ENCODE data around the gene NFIB.

Gene NFIB

DNA sequence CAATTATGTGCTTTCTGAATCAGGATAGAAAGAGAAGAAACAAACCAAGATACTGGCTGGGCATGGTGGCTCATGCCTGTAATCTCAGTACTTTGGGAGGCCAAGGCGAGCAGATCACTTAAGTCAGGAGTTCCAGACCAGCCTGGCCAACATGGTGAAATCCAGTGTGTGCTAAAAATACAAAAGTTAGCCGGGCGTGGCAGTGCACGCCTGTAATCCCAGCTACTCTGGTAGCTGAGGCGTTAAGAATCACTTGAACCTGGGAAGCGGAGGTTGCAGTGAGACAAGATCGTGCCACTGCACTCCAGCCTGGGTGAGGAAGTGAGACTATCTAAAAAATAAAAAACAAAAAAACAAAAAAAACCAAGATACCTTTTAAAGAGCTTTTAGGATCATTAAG is 214.2 kb downstream of the NFIB start:
- DNase-seq (ENCODE audit: low spot score): no peak

DNA sequence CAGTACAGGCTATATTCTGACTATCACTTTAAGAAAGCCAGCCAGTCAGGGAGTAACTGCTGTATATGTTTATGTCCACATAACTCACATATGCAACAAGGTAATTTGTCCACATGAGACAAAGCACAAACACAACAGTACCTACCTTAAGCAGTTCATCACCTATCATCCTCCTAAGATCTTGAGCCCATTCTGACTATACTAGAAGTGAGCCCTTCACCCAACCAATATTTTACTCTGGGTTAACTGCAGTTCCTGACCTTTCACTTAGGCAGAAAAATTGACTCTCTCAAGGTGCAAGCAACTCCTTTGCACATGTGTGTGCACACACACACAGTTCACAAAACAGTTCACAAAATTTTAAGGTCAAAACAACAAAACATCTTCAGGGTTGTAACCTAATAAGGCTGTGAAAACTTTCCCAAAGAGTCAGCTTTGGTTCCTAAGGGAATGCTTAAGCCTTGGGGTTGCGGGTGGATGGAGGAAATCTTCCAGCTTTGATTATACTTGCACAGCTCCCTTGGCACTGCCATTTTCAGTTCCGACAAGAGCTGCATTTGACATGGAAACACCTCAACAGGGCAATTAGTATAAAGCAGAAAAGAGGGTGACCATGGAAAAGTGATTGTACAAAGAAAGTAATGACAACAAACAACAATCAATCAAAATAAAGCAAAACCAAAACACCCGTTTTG is 215.3 kb downstream of the NFIB start:
- no peak for DNase-seq (ENCODE audit: low spot score)

DNA sequence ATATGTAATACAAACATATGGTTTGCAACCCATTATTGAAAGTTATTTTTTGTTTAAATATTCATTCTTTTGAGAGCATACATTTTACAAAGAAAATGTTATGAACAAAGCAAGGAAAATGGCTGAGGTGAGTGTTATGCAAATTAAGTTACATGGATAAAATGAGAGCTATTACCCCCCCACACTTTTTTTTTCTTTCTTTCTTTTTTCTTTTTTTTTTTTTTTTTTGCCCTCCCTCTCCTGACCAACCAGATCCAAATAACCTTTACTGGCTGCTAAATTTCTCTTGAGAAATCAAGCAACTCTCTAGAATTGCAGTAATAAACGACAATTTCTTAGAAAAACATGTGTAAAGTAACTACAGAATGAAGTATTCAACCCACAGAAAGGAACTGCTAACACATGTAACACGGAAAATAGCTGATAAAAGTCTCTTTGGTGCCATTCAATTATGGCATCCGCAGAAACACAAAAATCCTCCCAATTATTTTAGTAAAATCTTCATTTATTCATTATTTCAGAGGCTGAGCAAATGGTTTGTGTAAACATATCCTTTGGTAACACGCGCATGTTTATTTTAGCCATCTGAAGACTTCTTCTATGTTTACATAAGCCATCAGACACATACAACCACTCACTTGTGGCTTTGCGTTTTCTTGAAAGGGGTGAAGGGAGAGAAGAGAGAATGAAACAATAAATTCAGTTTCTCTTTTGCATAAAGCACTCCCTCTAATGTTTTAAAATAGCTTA is 216.1 kb downstream of the NFIB start:
- no peak for DNase-seq (ENCODE audit: low spot score)

DNA sequence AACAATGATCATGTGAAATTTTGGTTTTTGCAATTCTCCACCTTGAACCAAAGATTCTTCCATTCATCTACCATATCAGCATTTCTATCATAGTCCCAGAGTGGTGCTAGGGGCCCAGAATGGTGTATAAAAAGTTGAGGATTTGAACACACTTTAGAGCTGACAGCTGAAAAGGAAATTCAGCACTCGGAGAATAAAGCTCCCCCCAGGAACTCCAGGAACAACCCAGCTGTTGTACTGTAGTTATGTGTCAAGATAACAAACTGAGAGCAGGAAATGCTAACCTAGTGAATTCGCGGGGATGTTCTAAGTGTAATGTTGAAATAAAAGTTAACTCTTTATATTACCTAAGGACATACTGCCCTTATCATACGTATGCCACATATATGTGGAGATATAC is 216.7 kb downstream of the NFIB start:
- no peak for DNase-seq (ENCODE audit: low spot score)

DNA sequence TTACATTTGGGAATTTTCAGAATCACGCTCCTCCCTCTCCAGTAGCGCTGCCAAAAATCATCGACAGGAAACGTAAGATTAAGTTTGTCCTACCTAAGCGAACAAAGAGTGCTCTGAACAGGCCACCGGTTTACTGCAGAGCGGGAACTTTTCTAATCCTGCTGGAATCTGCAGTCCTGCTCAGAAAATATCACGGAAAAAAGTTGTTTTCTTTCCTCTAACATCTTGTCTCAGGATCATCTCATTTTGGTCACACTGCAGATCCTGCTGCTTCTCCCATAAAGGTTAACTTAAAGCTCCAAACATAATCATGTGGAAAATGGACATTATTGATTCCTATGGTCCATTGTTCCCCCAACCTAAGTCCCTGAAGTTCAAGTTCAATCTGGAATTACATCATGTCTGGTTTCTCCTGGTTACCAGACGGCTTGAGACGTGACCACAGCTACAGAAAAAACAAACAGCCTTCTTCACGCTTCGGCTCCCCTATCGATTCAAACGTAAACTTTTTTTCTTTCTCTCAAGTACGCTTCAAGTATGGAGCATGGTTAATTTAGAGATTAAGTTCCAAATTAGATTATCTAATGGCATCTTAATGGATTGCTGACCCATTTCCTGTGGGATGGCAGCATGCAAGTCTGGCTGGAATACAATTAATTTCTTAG is 217.6 kb downstream of the NFIB start:
- DNase-seq (ENCODE audit: low spot score): no peak

DNA sequence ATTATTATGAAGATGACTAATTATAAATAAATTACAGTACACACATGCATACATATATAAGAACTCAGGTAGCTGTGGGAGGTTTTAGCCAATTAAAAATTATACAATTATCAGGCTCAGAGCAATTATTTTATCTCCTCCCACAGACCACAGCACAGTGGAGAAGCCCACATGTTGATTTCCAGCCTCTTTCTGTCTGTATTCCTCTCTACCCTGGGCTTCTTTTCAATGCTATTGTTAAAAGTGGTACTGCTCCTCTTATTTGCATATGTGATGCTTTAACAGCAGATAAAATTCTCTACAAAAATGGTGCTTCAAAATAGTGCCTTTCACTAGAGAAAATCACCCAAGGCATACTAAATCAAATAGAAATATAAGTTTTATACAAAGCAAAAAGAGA is 218.7 kb downstream of the NFIB start:
- no peak for DNase-seq (ENCODE audit: low spot score)

DNA sequence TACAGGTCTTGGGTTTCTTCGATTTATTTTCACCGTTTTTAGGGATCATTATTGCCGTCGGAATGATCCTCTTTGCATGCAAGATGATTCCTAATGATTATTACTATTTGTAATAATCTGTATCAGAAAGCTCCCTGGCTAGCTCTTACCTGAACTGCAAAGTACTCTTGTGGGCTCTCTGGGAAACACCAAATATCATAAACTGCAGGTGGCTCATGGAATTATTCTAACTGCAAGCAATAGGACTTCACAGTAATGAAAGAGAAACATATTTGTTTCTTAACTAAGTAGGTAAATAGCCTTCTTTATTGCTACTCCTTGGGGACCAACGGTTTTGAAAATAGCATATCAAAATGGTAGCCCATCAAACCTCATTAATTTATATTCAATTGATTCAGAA is 219.4 kb downstream of the NFIB start:
- no peak for DNase-seq (ENCODE audit: low spot score)

DNA sequence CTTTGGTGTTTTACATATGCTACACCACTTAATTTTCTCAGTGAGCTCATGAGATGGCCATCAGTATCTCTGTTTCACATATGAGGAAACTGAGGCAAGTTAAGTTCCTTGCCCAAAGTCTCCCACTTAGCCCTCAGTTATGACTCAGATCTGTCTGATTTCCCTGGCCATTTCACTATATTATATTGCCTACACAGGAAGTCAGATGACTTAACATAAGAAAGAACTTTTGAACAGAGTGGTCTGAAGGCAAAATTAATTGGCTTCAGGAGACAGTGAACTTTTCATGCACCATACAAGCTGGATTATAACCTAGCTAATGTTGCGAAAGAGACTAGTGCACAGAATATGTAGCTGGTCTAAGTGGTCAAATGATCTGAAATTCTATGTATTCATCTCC is 221.6 kb downstream of the NFIB start:
- no peak for DNase-seq (ENCODE audit: low spot score)

DNA sequence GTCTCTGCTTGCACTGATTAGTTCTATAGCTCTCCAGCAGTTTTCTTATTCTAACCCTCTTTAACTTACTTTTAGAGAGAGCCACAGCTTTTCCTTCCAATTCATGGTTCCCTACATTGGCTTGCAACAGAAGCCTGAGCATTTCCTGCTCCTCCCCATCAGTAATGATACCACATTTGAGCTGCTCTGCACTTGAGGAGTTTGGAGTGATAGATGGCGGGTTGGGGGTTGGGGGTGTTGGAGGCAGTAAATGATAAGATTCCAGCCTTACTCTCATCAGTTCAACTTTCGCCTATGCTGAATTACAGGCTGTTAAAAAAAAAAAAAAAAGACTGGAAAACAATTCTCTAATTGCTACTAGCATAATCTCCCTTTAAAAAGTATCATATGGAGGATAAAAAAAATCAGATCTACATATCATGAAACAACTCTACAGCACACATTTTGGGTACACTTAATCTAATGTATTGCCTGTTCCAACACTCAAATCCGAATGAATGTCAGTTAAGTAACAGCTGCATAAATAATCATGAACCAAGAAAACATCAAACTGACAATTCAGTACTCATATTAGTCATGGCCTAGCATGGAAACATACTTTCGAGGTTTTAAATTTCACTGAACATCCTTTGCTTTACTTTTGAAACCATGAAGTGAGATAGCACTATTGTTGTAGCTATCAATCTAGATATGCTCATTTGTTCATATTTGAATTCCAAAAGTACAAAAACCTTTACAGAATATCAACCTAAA is 224.7 kb downstream of the NFIB start:
- DNase-seq (ENCODE audit: low spot score): no peak

DNA sequence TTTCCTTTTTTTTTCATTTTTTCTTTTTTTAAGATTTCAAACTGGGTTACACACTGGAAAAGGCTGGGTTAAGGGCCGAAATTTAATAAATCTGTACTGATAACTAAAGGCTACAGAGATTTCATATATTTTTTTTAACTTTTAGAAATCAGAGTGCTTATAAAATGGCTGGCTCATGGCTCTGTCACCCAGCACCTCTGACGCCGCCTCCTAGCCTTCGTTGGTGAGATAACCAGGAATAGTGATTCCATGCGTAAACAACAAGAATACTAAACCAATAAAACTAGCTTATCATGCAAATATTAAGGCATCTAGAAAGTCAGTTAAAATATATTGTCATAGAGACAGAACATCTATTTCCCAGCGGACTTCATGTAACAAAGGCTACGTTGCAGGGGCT is 226.4 kb downstream of the NFIB start:
- no peak for DNase-seq (ENCODE audit: low spot score)

DNA sequence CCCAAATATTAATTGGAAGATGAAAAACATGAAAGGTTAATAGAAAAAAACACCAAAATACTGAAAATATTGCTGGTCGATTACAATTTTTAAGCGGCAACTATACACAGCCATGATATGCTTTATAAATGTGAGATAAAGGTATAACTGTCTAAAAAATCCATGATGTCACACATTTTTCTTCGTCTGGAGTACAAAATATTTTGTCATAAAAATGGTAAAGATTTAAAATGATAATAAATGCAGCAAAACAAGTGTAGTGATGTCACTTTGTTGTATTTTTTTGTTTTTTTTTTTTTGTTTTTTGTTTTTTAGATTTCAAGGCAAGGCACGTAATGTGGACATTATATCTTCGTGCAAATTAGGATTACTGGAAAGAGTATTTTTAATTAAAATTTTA is 227.4 kb downstream of the NFIB start:
- no peak for DNase-seq (ENCODE audit: low spot score)

DNA sequence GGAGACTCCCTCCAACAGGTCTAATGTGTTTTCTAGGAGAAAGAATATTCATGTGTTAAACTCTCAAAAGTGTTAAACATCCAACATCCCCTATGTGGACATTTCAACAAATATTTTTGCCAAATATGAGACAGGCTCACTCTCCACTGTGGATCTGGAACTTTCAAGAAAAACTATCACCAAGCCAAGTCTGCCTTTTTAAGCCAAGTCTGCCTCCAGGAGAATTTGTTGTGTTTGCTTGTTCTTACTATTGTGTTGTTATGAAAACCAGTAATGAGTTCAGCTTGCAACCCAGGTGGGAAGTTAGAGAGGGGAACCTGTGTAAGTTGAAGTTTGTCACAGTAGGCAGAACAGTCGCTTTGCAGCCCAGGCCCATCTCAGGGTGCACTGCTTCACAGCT is 228.1 kb downstream of the NFIB start:
- DNase-seq (ENCODE audit: low spot score): no peak

DNA sequence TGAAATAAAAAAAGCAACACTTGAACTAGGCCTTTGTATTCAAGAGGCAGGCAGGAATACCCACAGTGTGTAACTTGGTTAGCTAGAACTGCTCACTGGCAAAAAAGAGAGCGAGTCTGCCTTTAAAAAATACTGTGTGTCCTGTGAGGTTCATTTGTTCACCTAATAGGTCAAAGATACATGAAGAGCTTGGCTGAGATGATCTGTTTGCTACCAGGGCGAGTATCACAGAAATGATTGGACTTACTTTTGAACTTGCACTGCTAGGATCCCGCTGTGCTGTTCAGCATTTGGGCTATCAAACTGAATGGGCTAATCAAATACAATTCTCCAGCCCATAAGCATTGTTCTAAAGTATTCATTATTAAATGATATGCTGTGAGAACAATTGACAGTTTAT is 229.1 kb downstream of the NFIB start:
- no peak for DNase-seq (ENCODE audit: low spot score)

DNA sequence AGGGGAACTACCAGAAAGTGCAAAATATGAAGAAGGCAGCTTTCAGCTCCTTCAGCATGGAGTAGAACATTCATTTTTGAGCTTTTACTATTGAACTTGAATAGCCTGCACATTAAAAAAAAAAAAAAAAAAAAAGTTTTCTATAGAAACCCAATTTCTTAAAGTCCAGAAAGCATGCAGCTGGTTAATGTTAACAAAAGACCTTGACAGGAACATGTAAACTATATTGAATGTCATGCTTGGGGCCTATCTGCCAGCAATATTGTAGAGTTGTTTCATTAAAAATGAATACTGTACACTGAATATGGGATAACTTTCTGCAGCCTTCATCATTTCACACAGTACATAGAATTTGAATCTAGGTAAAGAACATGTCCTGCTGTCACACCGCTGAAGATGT is 230.6 kb downstream of the NFIB start:
- no peak for DNase-seq (ENCODE audit: low spot score)

DNA sequence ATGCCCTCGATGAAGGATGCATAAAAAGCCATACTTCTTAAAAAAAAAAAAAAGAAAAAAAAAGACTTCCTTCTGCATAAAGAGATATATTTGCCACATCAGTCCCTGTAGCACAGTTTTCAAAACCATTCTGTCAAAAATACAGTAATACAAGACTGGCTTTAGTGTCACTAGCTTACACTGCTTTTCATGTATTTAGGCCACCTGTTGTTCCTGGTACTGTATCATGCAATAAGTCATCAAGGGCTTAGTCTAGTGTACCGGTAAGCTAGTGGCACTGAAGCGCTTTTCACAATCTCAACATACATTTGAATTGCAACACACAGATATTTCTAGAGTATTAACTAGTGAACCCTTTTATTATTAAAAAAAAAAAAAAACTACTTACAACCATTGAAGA is 231.2 kb downstream of the NFIB start:
- DNase-seq (ENCODE audit: low spot score): no peak

DNA sequence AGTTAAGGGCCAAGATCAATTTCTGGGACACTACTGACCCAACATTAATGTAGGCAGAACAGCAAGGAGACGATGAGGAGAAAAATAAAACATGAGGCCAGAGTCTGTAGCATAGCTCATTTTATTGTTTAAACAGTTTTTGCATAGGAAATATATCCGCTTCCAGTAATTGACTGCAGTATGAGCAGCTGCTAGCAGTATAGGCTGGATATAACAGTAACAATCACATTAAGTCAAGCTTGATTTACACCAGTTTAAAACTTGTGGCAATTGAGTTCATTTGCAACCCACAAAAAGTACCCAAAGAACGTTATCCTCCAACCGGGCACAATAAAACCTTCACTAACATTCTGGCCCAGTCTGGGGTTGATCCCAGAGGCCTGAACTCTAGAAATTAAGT is 232.2 kb downstream of the NFIB start:
- DNase-seq (ENCODE audit: low spot score): no peak

DNA sequence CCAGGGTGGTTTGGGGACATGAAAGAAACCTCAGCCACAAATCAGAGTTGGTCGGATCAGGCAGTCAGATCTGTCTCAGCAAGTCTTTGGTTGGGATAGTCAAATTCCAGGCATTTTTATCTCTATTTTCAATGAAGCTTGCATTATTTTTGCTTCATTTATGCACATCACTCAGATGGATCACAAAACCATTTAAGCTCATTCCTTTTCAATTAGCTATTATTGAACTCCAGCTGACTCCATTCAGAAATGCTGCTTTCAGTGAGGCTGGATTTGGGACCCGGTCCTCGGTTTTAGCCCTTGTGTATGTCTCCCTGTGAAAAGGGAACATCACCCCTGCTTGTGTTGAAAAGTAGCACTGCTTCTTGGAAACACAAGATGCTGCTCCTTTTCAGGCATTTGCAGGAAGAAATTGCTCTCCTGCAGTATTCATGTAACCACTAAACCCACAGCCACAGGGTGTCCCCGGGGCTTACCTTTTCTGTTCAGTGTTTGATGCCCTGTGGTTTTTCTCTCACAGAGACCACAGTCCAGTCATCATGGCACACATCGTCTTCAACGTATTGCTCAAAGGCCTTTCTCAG is 232.9 kb downstream of the NFIB start:
- DNase-seq (ENCODE audit: low spot score): no peak

DNA sequence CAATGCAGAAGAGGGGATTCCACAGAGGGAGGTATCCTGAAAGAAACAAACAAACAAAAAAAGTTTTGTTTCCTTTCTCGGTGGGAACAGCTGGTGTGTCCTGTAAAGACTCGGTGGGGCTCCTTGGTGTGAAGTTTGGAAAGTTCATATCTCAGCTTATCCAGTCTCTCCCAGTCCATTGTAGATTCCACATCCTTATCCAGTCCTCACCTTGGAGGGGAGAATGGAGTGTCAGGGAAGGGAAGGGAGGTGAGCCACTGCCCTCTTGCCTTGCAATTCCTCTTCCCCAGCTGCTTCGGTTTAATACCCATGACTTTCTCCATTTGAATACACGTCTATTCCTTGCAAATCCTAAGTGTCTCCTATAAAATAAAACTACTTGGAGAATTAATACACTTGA is 234.5 kb downstream of the NFIB start:
- DNase-seq (ENCODE audit: low spot score): no peak

DNA sequence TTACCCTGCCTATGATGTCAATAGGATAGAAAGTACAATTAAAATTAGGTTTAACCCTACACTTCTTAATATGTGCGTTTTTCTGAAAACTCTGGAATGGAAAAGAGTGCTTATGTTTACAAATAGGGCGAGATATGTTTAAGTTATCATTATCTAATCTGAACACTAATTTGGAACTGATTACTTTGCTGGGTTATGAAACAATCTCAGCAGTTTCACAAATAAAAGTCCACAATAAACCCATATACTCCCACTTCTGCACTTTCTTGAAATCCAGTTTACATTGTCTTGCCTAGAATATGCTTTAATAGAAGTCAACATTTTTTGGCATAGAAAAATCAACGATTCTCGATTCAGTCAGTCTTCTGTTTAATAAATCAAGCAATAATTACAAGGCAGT is 236.3 kb downstream of the NFIB start:
- no peak for DNase-seq (ENCODE audit: low spot score)

DNA sequence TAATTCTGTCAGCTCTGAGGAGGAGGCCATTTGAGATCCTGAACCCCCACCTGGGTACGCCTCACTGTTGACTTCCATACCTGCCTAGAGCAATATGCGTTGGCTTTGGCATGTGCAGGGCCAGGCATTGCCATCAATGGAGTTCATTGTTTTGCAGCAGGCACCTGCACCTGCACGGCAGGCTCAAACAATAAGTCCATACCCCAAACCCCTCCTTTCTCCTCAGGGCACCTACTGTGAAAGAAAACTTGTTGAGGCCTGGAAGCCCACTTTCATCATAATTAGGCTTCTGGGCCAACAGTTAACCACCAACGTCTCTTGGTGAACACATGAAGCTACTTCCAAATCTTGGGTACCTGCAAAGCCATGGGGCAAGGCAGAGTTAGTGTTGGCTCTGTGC is 238.7 kb downstream of the NFIB start:
- DNase-seq (ENCODE audit: low spot score): no peak

DNA sequence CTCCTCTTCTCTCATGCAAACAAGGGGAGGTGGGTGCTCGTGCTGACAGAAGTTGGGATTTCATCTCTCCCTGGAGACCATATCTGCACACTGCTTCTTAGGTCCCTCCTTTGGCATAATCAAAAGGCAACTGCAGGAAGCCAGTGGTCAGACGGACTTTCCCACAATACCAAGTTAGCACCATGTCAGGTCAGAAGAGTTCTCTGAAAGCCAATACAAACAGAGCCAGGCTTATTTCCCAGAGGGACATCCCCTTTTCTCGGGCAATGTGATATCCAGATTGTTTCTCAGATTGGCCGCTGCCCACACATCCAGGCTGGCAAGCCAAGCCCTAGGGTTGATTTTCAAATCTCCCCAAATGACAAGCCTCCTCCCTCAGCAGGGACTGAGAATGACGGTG is 241.1 kb downstream of the NFIB start:
- DNase-seq (ENCODE audit: low spot score): no peak

DNA sequence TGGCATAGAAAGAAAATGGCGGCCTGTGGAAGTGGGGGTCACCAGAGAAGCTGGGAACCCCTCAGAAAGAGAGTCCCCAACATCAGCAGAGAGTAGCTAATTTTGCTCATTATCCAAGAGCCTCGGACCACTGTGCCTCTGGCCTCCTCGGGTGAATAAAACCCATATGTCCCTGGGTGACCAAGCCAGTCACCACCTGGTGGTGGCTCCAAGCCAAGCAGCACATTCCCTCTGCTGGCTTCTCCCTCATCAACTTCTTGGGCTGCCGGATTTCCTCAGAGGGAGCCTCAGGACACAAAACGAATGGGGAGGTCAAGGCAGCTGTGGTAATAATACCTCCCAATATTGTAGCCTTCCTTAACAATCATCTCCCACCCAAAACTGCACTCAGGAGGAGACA is 242.5 kb downstream of the NFIB start:
- no peak for DNase-seq (ENCODE audit: low spot score)
